Limb (tissue), 2 donors: ENCODE data around the gene CCDC154.
"Not testable (repeated sequence)": the region's sequence is repeated elsewhere in the genome, so short reads cannot be mapped to it uniquely, and the experiment has no call there.

Experiments
- DNase-seq, 2 donors: peaks; one replicate each; pipeline ENCODE4 v3.0.0-alpha.2; 2016; ENCODE audit errors: extremely low spot score in 2 of 2

CCDC154 gene

DNA sequence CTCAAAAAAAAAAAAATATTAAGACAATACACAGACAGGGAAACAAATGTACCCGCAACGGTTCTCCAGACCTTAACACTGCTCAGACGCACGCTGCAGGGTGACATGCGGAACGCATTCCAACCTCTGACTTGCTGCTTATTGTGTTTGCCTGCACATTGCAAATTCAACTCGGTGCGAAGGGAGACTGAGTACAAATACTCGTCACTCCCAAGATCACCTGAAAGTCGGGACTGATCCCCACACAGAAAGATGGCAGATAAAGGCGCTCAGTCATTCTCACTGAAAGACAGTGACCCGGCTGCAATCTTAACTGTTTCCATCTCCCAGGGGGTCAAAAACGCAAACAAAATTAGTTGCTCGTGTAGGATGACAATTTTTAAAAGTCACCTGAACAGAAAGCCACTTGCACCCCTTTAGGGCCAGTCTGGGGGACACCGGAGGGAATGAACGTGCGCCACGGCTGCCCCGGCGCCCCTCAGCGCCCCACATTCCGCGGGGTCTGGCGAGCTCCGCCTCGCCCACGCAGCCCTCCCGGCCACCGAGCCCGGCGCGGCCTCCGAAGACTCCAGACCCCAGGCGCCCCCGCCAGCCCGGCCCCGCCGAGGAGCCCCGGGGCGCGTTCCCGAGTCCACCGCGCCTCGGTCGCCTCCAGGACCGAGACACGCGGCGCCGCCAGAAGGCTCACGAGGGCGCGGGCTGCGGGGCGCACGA lies 29.9 kb upstream of the CCDC154 start:
- DNase-seq, result no peak

DNA sequence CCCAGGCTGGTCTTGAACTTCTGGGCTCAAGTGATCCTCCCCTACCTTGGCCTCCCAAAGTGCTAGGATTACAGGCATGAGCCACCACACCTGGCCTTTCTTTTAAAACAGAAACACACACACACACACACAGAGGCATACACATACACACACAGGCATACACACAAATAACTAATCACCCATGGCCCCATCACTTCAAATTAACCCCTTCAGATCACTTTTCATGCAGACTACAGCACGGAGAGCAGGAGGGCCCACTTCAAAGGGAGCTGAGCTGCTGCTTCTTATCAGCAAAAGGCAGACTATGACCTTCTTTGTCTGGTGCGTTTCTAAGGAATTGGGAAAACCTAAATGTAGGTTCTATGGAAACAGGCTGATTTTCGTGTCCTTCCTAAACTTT lies 28.6 kb upstream of the CCDC154 start:
- DNase-seq, result no peak

DNA sequence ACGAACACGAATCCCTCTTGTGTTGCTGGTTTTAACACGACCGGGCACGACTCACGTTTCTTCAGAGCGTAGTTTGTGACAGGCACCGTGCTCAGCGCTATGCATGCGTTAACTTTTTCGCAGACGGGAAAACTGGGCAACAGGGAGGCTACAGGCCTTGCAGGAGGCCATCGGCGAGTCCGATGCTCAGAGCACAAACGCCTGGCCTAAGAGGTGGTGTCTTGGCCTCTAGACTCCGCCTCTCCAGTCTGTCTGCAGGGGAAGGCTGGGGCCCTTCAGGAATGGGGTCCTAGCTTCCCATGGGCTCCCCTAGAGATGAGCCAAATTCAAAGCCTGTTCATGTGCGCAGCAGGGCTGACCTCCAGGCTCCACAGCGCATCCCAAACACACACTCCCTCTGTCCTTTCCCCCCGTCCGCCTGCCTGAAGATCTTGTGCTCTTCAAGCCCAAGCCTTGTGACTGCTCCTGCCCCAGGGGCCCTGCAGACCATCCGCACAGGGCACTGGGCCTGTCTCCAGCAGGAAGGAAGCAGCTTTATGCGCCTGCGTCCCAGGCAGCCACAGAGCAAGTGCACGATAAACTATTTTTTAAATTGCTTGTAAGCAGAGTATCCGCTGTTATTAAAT lies 27.3 kb upstream of the CCDC154 start:
- DNase-seq, result no peak

DNA sequence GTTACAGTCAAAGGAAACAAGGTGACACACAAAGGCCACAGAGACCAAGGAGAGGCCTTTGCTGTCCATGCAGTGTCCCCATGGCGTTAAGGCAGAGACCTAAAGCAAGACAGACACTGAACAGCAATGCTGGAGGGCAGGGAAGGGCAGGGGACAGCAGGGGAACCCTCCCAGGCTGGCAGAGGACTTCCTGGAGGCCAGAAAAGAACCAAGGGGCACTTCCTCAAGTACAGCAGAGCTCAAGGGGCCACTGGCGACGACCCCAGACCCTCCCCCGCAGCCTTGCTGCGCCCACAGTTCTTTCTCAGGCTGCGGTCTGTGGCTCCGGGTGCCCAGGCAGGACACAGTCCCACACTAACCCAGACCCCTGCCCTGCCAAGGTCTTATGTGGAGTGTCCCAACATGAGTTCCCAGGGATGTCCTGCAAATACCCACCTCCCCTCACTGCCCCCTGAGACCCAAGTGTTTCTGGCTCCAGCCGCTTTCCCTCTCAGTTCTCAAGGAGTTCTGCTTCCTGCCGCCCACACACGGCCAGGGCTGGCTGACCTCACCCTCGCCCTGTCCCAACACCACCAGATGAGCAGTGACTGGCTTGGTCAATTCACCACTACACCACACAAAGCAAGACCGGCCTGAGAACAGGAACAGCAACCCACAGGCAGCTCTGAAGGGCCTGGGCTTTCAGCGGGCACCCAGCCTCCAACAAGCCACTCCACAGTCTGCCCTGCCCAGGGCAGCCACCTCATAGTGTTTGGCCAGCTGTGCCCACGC lies 26.3 kb upstream of the CCDC154 start:
- DNase-seq, result no peak

DNA sequence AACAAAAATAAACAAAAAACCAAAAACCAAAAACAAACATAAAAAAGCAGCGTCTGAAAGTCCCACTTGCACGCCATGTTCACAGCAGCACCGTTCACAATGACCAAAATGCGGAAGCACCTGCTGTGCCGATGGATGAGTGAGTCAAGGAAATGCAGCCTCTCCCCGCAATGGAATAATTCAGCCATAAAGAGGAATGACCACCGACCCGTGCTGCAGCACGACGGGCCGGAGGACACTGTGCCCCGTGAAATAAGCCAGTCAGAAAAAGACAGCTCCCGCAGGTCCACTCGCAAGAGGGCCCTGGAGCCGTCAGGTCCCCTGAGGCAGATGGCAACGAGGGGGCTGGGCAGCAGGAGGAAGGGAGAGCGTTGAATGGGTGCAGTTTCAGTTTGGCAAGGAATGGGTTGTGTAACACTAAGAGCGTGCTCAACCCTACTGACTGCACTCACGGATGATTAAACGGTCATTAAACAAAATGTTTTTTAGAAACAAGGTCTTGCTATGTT lies 25.4 kb upstream of the CCDC154 start:
- DNase-seq, result no peak

DNA sequence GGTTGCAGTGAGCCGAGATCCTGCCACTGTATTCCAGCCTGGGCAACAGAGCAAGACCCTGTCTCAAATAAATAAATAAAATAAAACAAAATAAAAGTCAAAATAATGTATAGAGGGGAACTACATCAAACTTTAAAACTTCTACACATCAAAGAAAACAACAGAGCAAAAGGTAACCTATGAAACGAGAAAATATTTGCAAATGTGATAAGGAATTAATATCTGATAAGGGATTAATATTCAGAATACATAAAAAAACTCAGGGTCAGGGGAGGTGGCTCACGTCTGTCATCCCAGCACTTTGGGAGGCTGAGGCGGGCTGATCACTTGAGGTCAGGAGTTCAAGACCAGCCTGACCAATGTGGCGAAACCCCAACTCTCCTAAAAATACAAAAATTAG lies 24.8 kb upstream of the CCDC154 start:
- not testable (repeated sequence) for DNase-seq

DNA sequence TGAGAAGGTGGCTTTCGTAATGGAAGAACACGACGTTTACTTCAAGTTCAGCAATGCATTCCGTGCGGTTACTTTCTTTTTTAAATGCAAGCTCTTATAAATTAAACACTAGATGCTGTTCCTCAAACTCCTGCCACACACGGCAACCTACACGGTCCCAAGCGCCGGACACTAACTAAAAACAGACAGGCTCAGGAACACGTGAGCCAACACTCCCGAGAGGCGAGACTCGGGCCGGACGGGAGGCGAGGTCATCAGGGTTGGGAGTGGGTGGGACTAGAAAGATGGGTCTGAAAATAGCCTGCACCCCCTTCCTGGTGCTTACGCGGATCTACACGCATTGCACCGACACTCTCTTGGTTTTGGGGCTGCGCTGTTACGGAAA lies 24.1 kb upstream of the CCDC154 start:
- DNase-seq, result no peak

DNA sequence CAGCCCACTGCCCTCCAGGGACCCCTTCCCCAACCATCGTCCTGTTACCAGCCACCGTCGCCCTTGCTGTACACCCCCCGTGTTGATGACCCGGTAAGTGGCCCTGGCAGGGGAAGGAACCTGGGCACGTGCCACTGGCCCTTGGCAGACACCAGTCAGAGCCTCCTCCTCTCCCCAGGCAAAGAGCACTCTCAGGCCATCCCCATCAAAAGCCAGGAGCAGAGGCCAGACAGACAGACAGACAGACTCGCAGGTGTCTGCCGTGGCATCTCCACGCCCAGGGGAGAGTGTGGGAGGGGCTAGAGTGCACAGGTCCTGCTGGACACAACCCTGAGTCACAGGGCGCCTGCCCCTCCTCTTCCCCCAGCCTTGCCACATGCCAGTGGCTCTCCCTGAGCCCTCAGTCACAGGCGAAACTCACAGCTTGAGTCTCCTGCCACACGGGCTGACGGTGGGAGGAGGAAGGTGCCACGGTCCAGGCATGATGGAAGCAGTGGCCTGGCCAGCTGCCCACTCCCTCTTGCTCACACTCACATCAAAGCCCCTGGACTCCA lies 22.7 kb upstream of the CCDC154 start:
- no peak for DNase-seq

DNA sequence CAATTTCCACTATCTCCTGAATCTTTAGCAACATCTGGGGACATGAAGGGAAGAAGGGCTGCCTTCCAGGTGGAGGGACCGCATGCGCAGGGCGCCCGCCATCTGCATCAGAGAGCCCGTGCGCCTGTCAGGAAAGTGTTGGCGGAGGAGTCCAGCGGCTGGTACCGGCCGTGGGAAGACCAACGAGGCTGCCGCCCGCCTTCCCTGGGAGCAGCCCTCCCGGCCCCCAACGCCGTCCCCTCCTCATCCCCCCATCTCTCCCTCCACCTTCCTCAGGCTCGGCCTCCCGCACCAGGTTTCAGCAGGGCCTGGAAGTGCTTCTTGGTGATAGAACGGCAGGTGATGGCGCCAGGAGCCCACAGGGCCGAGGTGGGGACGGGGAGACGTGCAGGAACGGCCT lies 21.7 kb upstream of the CCDC154 start:
- DNase-seq, result no peak

DNA sequence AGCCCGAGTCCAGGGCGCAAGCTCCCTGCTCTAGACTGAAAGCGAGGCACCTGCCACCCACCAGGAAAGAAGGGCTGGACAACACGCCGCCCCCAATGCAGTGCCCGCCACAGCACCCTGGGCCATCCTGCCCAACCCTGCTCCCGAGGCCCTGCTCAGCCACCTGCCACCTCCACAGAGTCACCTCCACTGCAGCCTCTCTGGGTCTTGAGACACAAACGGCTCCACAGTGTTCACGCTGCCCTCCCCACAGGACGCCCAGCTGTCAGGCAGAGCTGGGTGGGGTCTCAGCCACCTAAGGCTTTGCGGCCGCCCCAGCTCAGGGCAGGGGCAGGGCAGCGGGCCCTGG lies 21.2 kb upstream of the CCDC154 start:
- no peak for DNase-seq

DNA sequence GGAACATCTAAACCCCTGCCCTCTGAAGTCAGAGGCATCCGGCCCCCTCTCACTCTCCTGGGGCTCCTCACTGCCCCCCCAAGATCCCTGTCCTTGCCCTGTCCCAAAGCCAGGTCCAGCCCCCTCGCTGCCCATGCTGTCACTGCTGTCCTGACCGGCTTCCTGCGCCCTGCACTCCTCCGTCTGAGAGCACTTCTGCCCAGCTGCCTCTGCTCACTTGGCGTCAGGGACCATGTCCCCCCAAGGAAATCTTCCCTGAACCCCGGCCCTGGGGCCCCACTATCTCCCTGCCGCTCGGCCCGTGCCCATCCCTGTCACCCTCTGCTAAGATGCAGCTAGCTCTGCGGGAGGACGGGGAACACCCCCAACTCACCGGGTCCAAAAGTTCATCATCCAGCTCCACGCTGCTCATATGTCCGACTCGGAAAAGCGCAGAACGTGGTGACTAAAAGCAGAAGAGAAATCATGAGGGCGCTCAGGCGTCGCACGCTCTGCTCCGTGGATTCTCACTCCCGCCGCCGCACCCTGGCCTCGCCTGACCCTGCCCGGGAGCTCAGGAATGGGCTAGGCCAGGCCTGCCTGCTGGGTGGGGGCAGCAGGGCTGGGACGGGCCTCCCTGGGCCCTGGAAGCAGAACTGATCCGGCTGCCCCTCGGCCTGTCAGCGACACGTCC lies 20.7 kb upstream of the CCDC154 start:
- DNase-seq, result no peak

DNA sequence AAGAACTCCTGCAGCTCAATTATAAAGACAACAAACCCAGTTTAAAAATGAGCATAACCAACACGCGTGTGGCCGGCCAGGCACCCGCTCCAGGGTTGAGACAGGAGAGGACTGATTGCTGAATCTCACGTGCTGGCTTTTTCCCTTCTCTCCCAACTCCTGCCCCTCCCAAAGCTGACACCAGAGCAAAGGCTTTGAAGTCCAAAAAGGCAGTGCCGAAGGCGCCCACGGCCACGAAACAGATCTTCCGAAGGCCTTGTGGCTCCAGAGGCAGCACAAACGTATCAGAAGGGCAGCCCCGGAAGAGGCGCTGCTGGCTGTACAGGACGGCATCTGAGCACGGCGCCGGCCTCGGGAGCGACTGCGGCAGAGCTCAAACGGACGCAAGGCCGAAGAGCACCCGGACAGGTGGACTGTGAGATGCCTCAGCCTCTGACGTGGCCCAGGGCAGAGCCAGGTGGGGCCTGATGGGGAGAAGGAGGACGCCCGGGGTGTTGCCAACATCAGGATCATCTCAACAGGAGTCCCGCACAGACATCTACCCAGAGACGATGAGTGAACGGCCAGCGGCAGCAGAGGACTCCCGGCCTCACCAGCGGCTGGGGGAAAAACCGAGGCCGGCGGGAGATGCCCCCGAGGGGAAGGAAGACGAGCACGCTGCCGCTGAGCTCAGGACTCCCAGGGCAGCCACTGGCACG lies 20.0 kb upstream of the CCDC154 start:
- DNase-seq, result no peak

DNA sequence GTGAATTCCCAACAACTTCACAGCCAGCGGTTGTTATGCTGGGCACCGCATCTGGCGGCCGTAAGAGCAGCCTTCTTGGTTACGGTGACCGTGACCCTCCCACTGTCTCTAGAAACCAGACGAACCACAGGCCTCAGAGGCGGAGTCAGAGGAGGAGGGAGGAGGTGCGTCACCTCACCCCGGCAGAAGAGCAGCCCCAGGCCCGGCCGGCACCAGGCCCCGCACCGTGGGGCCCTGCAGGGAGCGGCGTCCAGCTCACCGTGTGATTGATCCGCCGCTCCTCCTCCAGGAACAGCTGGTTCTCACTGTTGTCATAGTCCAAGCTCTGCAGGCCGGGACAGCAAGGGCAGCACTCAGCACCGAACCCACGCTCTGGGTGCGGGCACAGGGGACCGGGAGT lies 16.8 kb upstream of the CCDC154 start:
- DNase-seq, result no peak

DNA sequence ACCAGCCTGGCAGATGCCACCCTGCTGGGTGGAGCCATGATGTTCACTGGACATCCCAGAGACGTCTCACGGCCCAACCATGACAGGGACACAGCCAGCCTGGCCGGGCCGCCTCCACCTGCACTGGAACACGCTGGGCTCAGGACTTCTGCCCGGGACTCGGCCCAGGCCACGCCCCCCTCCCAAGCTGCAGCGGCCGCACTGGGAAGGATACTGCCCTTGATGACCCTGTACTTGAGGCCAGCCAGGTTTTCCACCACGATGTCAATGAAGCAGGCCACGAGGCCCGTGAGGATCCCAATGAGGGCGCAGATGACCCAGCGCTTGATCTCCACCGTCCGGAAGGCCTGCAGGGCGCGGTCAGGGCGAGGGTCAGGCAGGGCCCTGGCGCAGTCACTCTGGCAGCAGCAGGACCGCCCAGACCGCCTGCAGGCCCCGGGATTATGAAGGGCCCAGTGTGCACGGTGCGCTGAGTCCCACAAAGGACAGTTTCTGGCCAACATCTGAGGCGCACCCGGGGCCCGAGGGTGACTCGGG lies 16.3 kb upstream of the CCDC154 start:
- no peak for DNase-seq

DNA sequence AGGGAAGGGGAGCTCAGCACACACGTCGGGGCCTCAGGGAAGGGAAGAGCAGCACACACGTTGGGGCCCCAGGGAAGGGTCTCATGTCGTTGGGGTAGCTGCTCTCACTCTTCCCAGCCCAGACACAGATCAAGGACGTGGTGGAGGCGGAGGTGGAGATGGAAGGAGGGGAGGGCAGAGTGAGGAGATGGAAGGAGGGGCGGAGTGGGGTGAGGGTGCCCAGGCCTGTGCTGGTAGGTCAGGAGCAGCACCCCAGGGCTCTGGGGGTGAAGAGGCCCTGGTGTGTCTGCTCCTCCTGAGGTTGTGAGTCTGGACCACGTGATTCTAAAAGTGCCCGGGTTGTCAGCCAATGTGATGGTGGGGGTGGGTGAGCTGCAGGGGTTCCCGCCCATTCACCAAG lies 15.6 kb upstream of the CCDC154 start:
- DNase-seq, result no peak

DNA sequence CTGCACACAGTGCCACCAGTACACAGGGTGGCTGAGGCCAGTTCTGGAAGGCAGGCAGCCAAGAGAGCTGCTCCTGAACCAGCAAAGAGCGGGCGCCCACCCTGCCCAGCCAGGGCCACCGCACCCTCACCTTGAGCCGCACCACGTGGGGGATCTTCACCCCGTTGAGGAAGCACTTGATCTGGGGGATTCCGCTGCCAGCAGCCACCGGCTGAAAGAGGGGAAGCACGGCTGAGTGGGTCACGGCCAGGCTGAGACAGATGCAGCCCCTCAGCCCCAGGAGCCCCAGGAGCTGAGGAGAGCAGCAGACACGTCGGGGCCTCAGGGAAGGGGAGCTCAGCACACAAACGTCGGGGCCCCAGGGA lies 14.6 kb upstream of the CCDC154 start:
- no peak for DNase-seq

DNA sequence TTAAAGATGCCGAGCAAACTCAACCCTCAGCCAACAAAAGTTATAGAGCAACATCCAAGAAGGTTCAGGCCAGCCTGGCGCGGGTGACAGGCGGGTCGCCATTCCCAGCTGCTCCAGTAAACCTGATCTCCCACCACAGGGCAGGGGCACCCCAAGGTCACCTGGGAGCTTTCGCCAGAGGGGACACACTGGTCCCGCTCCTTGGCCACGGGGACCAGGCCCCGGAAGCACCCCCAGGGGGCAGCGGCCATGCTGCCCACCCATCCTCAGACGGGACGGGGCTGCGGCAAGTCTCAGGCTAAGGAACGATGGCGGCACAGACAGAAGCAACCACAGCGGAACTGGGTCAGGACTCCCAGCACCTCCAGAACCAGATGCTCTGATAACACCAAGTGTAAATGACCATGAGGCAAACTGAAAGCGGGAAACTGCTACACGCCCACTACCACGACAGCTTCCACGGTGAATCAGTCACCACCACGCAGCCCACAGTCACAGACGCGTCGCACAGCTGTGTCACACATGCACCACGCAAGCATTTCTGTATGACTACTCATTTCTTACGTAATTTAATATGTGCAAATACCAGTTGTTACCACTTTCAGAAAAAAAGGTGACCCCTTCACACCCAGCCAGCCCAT lies 14.1 kb upstream of the CCDC154 start:
- no peak for DNase-seq

DNA sequence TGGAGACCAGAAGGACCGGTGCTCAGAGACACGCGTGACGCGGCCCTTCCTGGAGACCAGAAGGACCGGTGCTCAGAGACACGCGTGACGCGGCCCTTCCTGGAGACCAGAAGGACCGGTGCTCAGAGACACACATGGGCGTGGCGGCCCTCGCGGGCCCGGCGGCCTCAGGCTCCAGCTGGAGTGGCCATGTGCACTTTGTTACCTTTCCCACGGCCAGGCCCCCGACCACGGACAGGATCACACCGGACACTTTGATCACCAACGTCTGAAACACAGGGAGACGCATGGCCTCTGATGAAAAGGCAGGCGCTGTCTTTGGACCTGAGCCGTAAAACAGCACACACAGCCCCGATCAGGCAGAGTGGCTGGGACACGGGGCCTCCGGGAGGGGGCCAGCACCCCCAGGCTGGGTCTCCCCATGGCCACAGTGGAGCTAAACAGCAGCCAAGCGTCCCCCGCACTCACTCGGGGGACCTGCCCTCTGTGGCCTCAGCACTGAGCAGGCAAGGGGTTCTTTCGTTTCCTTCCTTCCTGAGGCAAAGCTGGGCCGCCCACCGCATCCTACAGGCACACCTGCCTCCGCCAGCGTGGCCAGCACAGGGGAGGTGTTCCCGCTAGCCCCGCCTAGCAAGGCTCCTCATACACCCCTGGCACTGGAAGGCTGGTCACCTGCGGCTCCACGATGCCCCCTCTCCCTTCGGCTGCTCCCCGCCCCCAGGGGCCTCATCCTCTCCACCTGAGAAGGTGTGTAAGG lies 13.3 kb upstream of the CCDC154 start:
- no peak for DNase-seq

DNA sequence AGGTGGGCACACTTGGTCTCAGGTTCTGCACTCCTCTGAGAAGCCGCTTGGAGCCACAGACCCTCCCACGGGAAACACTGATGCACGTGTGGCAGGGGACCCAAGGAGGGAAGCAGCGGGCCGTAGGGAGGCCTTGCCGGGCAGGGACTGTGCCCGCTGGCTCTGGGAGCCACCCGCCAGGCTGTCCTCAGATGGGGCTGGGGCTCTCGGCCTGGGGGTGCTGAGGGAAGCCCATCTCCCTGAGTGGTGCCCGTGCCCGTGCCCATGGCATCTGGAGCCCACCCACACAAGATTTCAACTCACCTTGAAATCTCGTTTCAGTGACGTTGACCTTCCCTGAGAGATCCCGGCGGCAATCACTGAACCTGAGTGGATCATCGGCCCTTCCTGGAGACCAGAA lies 12.6 kb upstream of the CCDC154 start:
- DNase-seq, result no peak
